Measurements from ENCODE around the gene SCFD2.
A peak's percentile ranks its signal among the peaks of the same experiment; 100 is the strongest.

Gene SCFD2

DNA sequence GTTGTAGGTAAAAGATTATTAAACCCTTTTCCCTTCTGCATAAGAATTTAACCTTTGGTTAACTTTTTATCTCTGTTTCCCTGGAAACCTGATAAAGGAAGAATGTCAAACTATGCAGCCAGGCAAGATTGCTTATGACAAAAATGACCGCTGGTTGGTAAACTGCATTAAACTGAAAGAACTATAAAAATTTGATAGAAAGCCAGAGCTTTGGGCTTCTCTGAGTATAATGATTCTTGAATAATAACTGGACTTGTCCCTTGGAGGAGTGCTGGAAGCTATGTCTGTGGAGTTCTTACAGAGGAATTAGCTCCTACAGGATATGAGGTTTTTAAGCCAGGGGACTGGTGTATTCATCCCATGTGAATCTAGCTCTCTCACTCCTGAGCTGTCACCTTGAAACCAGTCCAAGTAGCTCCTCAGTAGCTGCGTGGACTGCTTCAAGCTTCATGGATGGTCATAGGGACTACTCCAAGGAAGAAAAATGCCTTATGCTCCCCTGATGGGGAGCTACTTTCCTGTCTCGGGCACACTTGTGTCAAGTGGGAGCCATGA, 451.7 kb downstream of the SCFD2 start:
- TF ChIP-seq, protein P1, sequence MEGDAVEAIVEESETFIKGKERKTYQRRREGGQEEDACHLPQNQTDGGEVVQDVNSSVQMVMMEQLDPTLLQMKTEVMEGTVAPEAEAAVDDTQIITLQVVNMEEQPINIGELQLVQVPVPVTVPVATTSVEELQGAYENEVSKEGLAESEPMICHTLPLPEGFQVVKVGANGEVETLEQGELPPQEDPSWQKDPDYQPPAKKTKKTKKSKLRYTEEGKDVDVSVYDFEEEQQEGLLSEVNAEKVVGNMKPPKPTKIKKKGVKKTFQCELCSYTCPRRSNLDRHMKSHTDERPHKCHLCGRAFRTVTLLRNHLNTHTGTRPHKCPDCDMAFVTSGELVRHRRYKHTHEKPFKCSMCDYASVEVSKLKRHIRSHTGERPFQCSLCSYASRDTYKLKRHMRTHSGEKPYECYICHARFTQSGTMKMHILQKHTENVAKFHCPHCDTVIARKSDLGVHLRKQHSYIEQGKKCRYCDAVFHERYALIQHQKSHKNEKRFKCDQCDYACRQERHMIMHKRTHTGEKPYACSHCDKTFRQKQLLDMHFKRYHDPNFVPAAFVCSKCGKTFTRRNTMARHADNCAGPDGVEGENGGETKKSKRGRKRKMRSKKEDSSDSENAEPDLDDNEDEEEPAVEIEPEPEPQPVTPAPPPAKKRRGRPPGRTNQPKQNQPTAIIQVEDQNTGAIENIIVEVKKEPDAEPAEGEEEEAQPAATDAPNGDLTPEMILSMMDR (IDR thresholded peaks at IDR 0.05; ENCODE audit: low read length, missing control alignments) = no peak
- no peak overlapping the region for H3K4me3 ChIP-seq (replicated peaks; ENCODE audit: low read depth, low read length)
- peak; percentile 74 for DNase-seq (ENCODE audit: low read depth)

DNA sequence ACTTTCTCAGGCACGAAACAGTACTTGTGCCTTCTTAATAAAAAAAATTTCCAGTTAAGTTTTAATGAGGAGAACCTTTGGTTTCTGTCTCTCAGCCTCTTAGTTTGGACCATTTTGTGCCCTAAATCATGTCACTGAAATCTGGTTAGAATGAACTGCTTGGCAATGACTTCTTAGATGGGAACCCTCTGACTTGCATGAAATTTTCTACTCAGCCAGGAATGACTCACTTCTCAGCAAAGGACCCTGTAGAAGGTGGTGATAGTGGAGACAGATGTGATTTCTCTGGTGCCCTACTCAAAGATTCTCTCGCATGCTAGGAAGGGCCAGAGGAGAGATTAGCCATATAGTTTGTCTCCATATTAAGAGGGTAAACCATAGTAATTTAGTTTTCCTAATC, 453.3 kb downstream of the SCFD2 start:
- no peak overlapping the region for H3K4me3 ChIP-seq (replicated peaks; ENCODE audit: low read depth, low read length)
- peak; percentile 38 for DNase-seq (ENCODE audit: low read depth)
- TF ChIP-seq, protein P1 (IDR thresholded peaks at IDR 0.05; ENCODE audit: low read length, missing control alignments) = no peak

GRCh38 chr4:52911684-52912294, 454.1 kb downstream of the SCFD2 start:
- H3K4me3 ChIP-seq (replicated peaks; ENCODE audit: low read depth, low read length) = no peak overlapping the region
- DNase-seq (ENCODE audit: low read depth) = peak; percentile 82
- TF ChIP-seq, protein P1 (IDR thresholded peaks at IDR 0.05; ENCODE audit: low read length, missing control alignments) = peak; percentile 91

DNA sequence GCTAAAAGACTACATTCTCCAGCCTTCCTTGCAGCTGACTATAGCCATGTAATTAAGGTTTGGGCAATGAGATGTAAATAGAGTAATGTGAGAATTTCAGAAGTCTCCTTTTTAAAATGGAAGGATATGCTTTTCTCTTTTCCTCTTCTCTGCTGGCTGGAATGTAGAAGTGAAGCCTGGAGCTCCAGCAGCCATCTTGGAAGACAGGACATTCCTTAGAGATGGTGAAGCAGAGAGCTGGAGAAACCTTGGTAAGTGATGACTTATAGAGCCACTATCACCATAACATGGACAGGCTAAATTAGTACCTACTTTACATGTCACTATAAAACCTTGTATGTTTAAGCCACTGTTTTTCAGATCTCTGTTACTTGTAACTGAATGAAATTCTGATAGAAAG, 455.7 kb downstream of the SCFD2 start:
- TF ChIP-seq, protein P1 (IDR thresholded peaks at IDR 0.05; ENCODE audit: low read length, missing control alignments) = no peak
- H3K4me3 ChIP-seq (replicated peaks; ENCODE audit: low read depth, low read length) = no peak overlapping the region
- DNase-seq (ENCODE audit: low read depth) = no peak

- no peak overlapping the region for H3K4me3 ChIP-seq (replicated peaks; ENCODE audit: low read depth, low read length)
- no peak for DNase-seq (ENCODE audit: low read depth)
- TF ChIP-seq, protein P1 (IDR thresholded peaks at IDR 0.05; ENCODE audit: low read length, missing control alignments) = no peak
Observed at GRCh38 chr4:52907510-52907909, 458.4 kb downstream of the SCFD2 start.

GRCh38 chr4:52904421-52904820, 461.4 kb downstream of the SCFD2 start:
- no peak overlapping the region for H3K4me3 ChIP-seq (replicated peaks; ENCODE audit: low read depth, low read length)
- no peak for DNase-seq (ENCODE audit: low read depth)
- TF ChIP-seq, protein P1 (IDR thresholded peaks at IDR 0.05; ENCODE audit: low read length, missing control alignments) = no peak

DNA sequence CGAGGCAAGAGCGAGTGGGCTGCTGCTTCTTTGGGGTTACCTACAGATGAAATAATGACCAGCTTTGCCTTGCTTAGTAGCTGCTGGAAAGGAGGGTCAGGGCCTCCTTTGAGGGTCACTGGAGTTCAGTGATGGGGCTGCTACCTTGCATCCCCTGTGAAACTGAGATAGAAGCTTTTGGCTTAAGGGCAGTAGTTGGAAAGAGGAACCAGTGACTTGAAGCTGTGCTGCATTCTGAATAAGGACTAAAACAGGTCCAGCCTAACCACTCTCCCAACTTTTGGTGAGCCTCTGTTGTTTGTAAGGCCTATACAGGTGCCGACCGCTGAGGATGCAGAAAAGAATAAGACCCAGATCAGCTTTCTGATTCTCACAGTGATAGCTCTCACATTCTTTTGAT, 462.6 kb downstream of the SCFD2 start:
- no peak for DNase-seq (ENCODE audit: low read depth)
- TF ChIP-seq, protein P1 (IDR thresholded peaks at IDR 0.05; ENCODE audit: low read length, missing control alignments) = no peak
- H3K4me3 ChIP-seq (replicated peaks; ENCODE audit: low read depth, low read length) = no peak overlapping the region

Data from fibroblast of pulmonary artery (primary cell).